ENCODE data around the gene DYNLL2. TPM values are rescaled to one million over a fixed set of nuclear protein-coding genes. Genes with fewer than 3 reads are reported as not detected.

Gene DYNLL2
- total and polyA plus RNA-seq, 9 of the 15 experiments (the other 6 are each of a cell fraction or from before 2014, with no cell fraction given): 1.8 to 24.5 (median 13.0) TPM

DNA sequence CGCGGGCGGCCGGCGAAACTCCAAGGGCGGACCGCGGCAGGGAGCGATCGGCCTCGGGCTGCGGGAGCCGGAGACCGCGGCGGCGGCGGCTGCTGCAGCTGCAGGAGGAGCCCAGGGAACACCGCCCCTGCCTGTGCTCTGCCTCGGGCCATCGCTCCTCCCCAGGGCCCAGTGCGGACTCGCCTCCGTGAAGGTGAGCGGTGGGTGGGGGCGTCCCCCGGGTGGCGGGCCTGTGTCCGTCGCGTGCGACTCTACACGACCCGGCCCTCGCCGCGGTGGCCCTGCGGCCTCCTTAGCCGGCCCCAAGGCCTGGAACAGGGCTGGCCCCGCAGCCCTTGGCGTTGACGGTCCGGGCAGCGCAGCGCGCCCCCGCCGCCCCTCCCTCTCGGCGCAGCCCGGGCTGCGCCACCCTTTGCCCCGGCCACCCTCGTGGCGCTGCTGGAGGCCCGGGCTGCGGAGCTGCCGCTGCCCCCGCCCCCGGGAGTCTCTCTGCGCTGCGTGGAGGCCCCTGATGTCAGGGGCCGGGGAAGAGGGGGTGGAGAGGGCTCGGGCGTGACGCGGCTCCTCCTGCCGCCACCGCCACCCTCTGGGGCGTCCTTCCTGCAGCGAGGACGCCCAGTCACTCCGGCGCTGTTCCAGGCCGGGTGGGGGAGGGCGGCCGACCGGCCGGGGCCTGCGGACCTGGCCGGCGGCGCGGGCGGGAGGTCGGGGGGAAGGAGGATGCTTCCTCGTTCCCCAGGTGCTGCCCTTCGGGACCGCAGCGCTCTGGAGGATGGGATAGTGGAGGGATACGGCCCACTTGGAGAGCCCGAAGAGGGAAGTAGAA lies 485 bp downstream of the DYNLL2 start (continued):
- TF ChIP-seq ZNF778 (CRISPR knock-in tag; IDR thresholded peaks at IDR 0.05): no peak
- TF ChIP-seq PPARD (CRISPR knock-in tag; IDR thresholded peaks at IDR 0.05): no peak
- no peak for TF ChIP-seq POLR2AphosphoS2 (IDR thresholded peaks at IDR 0.05; ENCODE audit: low read length)
- TF ChIP-seq JUN (IDR thresholded peaks at IDR 0.05; ENCODE audit: borderline replicate concordance, low read depth, low read length): no peak
- 0 out of 2 replicates have a peak, but pooled peaks have one; percentile 70 for TF ChIP-seq JUN (CRISPR knock-in tag; IDR thresholded peaks at IDR 0.05; ENCODE audit: borderline replicate concordance)
- TF ChIP-seq, protein P1, sequence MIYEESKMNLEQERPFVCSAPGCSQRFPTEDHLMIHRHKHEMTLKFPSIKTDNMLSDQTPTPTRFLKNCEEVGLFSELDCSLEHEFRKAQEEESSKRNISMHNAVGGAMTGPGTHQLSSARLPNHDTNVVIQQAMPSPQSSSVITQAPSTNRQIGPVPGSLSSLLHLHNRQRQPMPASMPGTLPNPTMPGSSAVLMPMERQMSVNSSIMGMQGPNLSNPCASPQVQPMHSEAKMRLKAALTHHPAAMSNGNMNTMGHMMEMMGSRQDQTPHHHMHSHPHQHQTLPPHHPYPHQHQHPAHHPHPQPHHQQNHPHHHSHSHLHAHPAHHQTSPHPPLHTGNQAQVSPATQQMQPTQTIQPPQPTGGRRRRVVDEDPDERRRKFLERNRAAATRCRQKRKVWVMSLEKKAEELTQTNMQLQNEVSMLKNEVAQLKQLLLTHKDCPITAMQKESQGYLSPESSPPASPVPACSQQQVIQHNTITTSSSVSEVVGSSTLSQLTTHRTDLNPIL (CRISPR knock-in tag; IDR thresholded peaks at IDR 0.05): no peak
- peak; percentile 28; the same call in 1 of the 2 replicates for TF ChIP-seq ZBTB17 (CRISPR knock-in tag; IDR thresholded peaks at IDR 0.05)
- TF ChIP-seq ZNF77 (CRISPR knock-in tag; IDR thresholded peaks at IDR 0.05): no peak
- TF ChIP-seq ZNF76 (CRISPR knock-in tag; IDR thresholded peaks at IDR 0.05; ENCODE audit: borderline replicate concordance): no peak
- TF ChIP-seq ZBTB7A (IDR thresholded peaks at IDR 0.05; ENCODE audit: borderline replicate concordance, control insufficient read depth, low read depth, low read length): no peak
- TF ChIP-seq NR2C2 (CRISPR knock-in tag; IDR thresholded peaks at IDR 0.05): no peak
- no peak; the same call in 1 of the 2 replicates for TF ChIP-seq NR2C2 (tag; IDR thresholded peaks at IDR 0.05)
- TF ChIP-seq SIRT6 (IDR thresholded peaks at IDR 0.05; ENCODE audit: low read depth, low read length): no peak
- TF ChIP-seq, protein P2, sequence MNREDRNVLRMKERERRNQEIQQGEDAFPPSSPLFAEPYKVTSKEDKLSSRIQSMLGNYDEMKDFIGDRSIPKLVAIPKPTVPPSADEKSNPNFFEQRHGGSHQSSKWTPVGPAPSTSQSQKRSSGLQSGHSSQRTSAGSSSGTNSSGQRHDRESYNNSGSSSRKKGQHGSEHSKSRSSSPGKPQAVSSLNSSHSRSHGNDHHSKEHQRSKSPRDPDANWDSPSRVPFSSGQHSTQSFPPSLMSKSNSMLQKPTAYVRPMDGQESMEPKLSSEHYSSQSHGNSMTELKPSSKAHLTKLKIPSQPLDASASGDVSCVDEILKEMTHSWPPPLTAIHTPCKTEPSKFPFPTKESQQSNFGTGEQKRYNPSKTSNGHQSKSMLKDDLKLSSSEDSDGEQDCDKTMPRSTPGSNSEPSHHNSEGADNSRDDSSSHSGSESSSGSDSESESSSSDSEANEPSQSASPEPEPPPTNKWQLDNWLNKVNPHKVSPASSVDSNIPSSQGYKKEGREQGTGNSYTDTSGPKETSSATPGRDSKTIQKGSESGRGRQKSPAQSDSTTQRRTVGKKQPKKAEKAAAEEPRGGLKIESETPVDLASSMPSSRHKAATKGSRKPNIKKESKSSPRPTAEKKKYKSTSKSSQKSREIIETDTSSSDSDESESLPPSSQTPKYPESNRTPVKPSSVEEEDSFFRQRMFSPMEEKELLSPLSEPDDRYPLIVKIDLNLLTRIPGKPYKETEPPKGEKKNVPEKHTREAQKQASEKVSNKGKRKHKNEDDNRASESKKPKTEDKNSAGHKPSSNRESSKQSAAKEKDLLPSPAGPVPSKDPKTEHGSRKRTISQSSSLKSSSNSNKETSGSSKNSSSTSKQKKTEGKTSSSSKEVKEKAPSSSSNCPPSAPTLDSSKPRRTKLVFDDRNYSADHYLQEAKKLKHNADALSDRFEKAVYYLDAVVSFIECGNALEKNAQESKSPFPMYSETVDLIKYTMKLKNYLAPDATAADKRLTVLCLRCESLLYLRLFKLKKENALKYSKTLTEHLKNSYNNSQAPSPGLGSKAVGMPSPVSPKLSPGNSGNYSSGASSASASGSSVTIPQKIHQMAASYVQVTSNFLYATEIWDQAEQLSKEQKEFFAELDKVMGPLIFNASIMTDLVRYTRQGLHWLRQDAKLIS (CRISPR knock-in tag; IDR thresholded peaks at IDR 0.05): no peak
- TF ChIP-seq, protein P3, sequence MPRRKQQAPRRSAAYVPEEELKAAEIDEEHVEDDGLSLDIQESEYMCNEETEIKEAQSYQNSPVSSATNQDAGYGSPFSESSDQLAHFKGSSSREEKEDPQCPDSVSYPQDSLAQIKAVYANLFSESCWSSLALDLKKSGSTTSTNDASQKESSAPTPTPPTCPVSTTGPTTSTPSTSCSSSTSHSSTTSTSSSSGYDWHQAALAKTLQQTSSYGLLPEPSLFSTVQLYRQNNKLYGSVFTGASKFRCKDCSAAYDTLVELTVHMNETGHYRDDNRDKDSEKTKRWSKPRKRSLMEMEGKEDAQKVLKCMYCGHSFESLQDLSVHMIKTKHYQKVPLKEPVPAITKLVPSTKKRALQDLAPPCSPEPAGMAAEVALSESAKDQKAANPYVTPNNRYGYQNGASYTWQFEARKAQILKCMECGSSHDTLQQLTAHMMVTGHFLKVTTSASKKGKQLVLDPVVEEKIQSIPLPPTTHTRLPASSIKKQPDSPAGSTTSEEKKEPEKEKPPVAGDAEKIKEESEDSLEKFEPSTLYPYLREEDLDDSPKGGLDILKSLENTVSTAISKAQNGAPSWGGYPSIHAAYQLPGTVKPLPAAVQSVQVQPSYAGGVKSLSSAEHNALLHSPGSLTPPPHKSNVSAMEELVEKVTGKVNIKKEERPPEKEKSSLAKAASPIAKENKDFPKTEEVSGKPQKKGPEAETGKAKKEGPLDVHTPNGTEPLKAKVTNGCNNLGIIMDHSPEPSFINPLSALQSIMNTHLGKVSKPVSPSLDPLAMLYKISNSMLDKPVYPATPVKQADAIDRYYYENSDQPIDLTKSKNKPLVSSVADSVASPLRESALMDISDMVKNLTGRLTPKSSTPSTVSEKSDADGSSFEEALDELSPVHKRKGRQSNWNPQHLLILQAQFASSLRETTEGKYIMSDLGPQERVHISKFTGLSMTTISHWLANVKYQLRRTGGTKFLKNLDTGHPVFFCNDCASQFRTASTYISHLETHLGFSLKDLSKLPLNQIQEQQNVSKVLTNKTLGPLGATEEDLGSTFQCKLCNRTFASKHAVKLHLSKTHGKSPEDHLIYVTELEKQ (CRISPR knock-in tag; IDR thresholded peaks at IDR 0.05): no peak
- TF ChIP-seq, protein P4, sequence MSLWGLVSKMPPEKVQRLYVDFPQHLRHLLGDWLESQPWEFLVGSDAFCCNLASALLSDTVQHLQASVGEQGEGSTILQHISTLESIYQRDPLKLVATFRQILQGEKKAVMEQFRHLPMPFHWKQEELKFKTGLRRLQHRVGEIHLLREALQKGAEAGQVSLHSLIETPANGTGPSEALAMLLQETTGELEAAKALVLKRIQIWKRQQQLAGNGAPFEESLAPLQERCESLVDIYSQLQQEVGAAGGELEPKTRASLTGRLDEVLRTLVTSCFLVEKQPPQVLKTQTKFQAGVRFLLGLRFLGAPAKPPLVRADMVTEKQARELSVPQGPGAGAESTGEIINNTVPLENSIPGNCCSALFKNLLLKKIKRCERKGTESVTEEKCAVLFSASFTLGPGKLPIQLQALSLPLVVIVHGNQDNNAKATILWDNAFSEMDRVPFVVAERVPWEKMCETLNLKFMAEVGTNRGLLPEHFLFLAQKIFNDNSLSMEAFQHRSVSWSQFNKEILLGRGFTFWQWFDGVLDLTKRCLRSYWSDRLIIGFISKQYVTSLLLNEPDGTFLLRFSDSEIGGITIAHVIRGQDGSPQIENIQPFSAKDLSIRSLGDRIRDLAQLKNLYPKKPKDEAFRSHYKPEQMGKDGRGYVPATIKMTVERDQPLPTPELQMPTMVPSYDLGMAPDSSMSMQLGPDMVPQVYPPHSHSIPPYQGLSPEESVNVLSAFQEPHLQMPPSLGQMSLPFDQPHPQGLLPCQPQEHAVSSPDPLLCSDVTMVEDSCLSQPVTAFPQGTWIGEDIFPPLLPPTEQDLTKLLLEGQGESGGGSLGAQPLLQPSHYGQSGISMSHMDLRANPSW (CRISPR knock-in tag; IDR thresholded peaks at IDR 0.05): no peak
